GM21381 (cell line): ENCODE measurements around the gene OVOL3.
"Not testable (repeated sequence)": the region's sequence is repeated elsewhere in the genome, so short reads cannot be mapped to it uniquely, and the experiment has no call there.

ENCODE experiments used
- ATAC-seq: cut with Tn5 transposase; IDR thresholded peaks from one replicate; pipeline ENCODE4 v1.9.1; 2021; ENCODE audit warnings: mild to moderate bottlenecking, moderate library complexity; ENCODE audit not compliant: unreplicated experiment

Gene OVOL3

GRCh38 chr19:36125557-36125956 lies 14.6 kb downstream of the OVOL3 start:
- ATAC-seq = no peak

DNA sequence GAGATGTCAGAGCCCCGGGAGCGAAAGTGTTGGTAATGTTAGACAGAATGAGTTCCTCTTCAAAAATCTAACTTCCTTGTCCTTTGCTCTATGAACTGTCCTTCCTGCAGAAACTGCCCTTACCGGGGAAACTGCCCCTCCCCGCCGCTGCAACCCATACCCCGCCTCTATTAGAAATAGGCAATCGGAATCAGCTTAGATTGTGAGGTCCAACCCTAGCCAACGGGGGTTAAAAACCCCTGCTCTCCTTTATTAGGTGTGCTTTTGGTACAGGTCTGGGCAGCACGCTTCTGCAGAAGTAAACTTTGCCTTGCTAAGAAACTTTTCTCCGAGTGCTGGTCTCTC lies 17.4 kb downstream of the OVOL3 start:
- peak; percentile 17 for ATAC-seq

DNA sequence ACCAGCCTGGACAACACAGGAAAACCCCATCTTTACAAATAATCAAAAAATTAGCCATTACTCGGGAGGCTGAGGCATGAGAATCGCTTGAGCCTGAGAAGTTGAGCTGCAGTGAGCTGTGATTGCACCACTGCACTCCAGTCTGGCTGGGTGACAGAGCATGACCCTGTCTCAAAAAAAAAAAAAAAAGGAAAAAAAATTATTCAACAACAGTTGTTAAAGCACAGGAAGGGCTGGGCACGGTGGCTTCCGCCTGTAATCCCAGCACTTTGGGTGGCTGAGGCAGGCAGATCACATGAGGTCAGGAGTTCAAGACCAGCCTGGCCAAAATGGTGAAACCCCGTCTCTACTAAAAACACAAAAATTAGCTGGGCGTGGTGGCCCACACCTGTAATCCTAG lies 20.3 kb downstream of the OVOL3 start:
- ATAC-seq = not testable (repeated sequence)

GRCh38 chr19:36134867-36135266 lies 23.9 kb downstream of the OVOL3 start:
- not testable (repeated sequence) for ATAC-seq

DNA sequence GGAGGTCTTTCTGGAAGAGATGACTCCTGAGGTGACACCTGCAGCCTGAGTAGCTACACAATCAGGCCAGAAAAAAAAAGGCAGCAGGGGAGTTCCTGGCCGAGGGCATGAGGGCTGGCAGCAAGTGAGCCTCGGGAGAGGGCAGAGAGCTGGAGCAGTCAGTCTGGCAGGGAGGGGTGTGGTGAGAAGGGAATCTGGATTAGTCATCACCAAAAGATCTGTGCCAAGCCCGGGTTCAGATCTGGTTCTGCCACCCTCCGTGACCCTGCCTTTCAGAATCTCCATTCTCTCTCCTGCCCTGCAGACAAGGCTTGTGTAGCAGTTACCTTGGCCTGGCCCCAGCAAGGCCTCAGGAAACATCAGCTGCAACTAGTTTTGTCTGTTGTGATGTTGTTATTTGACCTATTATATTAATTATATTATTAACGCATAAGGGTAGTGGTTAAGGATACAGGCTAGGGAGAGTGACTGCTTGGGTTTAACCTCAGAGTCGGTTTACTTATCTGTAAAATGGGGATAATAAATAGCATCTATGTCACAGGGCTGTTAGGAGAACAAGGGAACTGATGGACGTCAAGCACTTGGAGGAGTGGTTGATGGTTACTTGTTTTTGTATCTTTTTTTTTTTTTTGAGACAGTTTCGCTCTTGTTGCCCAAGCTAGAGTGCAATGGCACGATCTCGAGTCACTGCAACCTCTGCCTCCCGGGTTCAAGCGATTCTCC lies 26.2 kb downstream of the OVOL3 start:
- no peak for ATAC-seq

- no peak for ATAC-seq
Measured at GRCh38 chr19:36139120-36139472, 28.2 kb downstream of the OVOL3 start.

DNA sequence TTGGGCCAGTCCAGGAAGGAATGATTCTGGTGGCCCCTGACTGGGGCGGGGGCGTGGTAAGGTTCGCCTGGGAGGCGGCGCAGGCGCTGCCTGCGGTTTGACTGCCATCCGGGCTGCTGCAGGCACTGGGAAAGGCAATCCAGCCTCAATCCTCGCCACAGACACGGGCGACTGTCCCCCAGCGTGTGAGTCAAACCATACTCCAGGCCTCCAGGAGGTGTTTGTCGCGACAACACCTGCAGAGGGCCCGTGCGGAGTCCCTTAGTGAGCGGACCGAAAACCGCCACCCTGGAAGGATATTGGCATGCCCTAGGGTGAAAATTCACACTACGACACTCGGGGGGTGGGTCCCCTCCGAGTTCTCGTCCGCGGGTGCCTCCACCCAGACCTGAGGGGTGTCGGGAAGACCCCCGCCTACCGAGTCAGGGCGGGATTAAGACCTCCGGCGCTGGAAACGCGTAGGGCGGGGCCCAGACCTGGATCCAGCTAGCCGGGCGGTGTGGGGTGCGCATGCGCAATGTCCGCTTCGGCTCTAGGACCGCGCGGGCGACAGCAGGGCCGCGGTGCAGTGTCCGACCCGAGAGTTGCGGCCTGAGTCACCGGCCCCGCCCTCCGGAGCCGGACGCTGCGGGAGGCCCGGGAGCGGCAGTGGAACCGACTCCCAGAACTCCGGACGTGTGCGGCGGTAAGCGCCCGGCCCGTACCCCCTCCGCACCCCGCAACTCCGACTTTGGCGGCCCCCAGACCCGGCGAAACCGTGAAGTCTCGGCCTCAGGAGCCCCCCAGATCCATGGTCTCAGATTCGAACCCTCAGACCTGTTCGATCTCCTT lies 28.7 kb downstream of the OVOL3 start, which contains the start of gene CAPNS1:
Gene CAPNS1 (plus strand): TSS at position 594 of the 831 bp plus-strand sequence. CDS start 946 bp downstream, outside the sequence.
- peak; percentile 84 for ATAC-seq

DNA sequence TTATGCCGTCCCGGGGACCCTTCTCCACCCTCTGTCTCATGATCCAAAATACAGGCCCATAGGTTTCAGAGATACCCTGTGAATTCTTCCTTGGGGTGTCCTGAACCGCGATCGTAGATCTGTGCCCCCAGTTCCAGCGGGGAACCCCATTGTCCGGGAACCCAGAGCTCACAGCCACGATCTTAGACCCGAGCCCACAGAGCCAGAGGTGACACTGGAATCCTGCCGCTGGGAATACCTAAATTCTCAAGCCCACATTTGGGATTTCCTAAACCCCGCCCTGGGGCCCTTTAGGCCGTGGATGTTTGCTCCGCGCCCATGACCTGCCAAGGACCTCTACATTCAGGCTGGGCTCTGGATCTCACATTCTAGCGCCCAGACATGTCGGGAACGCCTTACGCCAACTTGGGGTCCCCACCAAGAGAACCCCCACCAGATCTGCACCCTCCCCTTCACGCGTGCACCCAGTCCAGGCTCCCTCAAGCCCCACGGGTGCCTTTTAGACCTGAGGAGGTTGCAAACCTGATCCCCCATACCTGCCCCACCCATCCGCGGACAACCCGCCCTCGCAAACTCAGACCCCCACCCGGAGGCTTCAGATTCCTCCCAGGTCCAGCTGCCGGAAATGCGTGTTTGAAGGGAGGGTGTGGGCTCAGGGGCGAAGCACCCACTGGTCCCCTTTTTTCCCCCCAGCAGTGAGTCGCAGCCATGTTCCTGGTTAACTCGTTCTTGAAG lies 29.5 kb downstream of the OVOL3 start:
- ATAC-seq = no peak

DNA sequence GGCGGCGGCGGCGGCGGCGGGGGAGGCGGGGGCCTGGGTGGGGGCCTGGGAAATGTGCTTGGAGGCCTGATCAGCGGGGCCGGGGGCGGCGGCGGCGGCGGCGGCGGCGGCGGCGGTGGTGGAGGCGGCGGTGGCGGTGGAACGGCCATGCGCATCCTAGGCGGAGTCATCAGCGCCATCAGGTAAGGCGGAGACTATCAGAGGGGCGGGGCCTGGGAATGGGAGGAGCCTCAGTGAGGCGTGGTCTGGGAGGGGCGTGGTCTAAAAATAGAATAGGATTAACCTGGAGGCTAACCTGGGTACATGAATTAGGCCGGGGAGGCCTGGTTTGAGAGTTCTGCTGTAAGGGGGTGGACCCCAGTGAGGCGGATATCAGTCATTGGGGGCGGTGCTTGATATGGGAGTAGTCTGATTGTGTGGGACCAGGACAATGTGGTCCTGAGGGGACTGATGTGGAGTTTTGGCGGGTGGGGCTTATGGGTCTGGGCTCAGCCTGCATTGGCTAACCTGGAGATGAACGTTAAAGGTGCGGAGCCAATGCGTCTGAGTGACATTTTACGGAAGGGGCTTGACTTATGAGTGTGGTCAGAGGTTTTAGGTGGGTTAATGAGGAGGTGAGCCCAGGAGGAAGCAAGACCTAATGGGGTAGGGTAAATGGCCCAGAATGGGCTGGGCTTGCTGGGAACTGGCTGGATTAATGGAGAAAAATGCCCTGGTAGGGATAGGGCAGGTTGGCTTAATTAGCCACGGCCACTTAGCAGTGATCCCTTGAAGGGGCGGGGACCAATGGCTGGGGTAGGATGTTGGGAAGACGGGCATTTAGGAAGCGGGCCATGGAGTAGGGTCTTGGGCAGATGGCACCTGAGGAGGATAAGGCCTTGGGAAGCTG lies 30.3 kb downstream of the OVOL3 start:
- ATAC-seq = peak; percentile 38

- ATAC-seq = no peak
Measured at GRCh38 chr19:36142046-36142445, 31.1 kb downstream of the OVOL3 start.

DNA sequence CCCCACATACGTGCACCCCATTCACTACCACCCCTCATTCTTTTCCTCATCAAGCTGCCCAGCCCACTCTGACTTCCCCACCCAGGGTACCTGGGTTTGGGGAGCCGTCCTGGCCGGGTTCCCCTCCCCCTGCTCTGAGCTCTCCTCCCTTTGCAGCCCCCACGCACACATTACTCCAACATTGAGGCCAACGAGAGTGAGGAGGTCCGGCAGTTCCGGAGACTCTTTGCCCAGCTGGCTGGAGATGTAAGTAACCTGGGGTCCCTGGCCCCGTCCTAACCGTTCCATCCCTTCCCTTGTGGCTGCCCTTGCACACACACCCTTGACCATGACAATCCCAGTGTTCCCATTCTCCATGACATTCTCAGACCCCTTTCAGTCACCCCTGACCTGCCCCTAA lies 31.6 kb downstream of the OVOL3 start:
- no peak for ATAC-seq

DNA sequence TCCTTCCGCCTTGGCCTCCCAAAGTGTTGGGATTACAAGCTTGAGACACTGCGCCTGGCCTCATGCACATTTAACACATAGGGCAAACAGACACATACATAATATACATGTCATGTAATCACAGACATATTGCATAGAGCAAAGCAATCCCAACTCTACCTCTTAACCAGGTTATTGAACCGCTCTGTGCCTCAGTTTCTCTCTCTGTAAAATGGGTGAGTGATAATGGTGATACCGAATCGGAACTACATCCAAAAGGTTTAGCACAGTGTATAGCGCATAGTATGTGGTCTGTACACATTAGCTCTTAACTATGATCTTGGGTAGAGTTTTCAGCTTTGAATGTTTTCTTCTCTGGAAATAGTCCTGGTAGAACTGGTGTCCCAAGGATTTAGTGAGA lies 33.7 kb downstream of the OVOL3 start:
- no peak for ATAC-seq

DNA sequence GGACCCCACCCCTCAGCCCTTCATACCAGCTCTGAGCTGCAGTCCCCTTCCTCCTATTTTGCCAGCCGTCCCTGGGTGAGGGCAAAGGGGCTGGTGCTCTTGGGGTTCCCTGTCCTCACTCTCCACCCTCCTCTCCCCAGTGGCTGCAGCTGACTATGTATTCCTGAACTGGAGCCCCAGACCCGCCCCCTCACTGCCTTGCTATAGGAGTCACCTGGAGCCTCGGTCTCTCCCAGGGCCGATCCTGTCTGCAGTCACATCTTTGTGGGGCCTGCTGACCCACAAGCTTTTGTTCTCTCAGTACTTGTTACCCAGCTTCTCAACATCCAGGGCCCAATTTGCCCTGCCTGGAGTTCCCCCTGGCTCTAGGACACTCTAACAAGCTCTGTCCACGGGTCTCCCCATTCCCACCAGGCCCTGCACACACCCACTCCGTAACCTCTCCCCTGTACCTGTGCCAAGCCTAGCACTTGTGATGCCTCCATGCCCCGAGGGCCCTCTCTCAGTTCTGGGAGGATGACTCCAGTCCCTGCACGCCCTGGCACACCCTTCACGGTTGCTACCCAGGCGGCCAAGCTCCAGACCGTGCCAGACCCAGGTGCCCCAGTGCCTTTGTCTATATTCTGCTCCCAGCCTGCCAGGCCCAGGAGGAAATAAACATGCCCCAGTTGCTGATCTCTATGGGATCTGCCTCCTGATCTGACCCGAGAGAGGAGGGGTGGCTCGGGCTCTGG lies 38.9 kb downstream of the OVOL3 start:
- ATAC-seq = no peak

DNA sequence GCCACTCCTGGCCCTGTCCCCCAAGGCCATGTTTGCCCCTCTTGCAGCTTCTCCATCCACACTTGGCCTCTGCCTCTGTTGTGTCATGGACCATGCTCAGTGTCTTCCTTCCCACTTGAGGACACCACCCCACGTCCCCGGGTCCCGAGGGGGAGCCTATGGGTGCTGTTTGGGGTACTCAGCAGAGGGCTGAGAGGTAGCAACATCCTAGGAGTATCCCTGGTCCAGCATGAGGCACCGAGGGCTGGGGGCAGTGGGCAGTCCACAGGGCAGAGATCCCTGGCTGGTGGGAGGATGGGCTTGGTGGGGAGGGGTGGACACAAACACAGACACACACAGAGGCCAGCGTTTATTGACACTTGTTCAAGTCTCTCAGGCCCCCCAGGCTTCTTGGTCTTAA lies 39.6 kb downstream of the OVOL3 start:
- no peak for ATAC-seq

DNA sequence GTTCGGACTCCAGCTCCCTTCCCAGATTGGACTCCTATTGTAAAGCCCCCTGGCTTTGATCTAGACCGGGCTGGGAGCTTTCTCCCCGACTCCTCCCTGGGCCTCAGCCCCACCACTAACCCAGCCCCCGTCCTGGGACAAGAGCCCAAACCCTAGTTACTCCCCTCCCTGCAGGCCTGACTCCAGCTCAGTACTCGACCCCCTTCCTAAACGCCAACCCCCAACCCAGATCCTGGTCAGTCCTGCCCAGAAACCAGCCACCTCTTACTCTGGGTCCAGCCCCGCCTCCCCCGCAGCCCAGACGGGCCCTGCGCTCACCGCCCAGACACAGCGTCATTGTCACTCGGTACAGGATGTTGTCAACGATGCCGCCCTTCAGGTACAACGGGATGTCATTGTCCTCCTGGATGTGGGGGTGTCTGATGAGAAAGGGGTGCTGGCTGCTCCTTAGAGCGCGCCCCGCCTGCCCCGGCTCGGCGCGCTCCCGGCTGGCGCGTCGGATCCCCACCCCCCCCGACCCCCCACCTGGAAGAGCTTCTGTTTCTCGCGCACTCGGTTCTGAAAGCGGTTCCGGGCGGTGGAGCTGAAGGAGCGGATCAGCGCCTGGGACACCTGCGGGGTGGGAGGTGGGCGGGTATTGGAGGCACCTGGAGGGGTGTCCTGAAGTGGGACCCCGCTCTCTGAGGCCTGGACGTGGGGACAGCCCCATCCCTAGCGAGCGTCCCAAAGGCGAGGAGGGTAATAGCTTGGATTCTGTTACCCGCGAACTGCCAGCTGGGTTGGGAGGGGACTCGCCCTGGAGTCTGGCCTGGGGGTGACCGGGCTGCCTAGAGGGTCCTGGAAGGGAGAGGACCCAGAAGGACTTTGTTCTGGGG lies 40.4 kb downstream of the OVOL3 start:
- no peak for ATAC-seq

DNA sequence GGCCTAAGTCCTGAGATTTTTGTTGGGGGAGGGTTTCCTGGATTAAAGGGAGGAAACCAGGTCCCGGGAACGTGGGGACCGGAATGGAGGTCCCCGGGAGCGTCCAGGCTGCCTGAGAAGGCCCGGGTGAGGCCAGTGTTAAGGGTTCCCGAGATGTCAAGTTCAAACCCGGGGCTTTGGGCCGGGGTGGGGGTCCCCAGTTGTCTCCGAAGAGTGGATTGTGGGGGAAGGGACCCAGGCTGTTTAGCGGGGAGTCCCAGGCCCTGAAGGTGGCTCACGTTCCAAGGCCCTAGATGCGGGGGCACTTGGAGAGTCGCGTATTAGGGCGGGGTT lies 41.0 kb downstream of the OVOL3 start:
- ATAC-seq = no peak

DNA sequence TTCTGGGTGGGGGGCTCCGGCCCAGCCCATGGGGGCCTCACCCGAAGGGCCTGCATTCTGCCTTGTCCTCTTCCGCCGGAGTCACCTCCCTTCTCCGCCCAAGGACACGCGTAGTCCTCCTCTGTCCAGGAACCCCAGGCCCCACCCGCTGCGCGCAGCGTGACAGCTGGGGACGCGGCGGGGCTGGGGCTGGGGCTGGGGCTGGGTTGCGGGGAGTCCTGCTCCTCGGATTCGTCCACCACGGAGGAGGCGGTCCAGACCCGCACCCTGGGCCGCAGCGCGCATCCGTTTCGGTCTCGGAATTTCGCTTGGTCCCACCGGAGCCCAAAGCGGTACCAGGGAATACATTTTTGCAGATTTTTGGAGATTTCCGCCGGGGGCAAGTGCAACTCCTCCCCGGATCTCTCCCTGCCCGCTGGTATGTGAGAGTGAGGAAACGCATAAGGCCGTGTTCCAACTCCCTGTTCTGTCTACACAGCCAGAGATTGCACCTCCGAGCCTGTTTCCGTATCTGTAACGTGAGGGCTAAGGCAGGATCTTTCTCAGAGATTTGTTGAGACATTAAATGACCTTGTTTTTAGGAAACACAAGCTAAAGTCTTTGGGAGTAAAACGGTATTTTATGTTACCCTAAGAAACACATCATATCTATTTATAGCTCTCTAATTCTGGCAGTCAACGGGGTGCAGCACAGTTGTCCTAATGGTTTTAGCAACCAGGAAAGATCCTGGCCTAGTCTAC lies 41.6 kb downstream of the OVOL3 start, which contains the start of gene COX7A1:
Gene COX7A1 (minus strand): TSS at position 96 of the 740 bp plus-strand sequence. CDS start 40 bp downstream, at position 56.
- no peak for ATAC-seq

- no peak for ATAC-seq
Measured at GRCh38 chr19:36153126-36153525, 42.2 kb downstream of the OVOL3 start.
